Daoy (cell line): ENCODE data around the gene SNAPC3. TPM values are rescaled to one million over a fixed set of nuclear protein-coding genes. Genes with fewer than 3 reads are reported as not detected.
"Not testable (repeated sequence)": the region's sequence is repeated elsewhere in the genome, so short reads cannot be mapped to it uniquely, and the experiment has no call there.

ENCODE experiments used
- DNase-seq: peaks from one replicate; pipeline ENCODE4 v3.0.0-alpha.2; 2015; ENCODE audit warnings: low read depth
- total RNA-seq: library from RNA; depleted of rRNA; stranded (reverse); fragments of >200 nt; shearing (Covaris generic); gene quantifications from 2 replicates; pipeline ENCODE4 v1.2.3, GENCODE V29; 2014

SNAPC3 gene
- total RNA-seq, 1 experiment from 2014 or later, result 12.9 TPM

GRCh38 chr9:15423231-15423985, 732 bp downstream of the SNAPC3 start:
- no peak for DNase-seq

- DNase-seq, result no peak
Observed at GRCh38 chr9:15426019-15426418, 3.3 kb downstream of the SNAPC3 start.

- DNase-seq, result not testable (repeated sequence)
Observed at GRCh38 chr9:15427702-15428101, 5.0 kb downstream of the SNAPC3 start.

- no peak for DNase-seq
Observed at GRCh38 chr9:15430920-15431844, 8.5 kb downstream of the SNAPC3 start.

GRCh38 chr9:15433191-15433590, 10.5 kb downstream of the SNAPC3 start:
- DNase-seq, result no peak

GRCh38 chr9:15433661-15434060, 11.0 kb downstream of the SNAPC3 start:
- DNase-seq, result no peak

GRCh38 chr9:15438891-15439290, 16.2 kb downstream of the SNAPC3 start:
- DNase-seq, result no peak

GRCh38 chr9:15441841-15442240, 19.2 kb downstream of the SNAPC3 start:
- DNase-seq, result not testable (repeated sequence)

GRCh38 chr9:15442264-15442663, 19.6 kb downstream of the SNAPC3 start:
- DNase-seq, result not testable (repeated sequence)

GRCh38 chr9:15444141-15444540, 21.5 kb downstream of the SNAPC3 start:
- no peak for DNase-seq

- DNase-seq, result no peak
Observed at GRCh38 chr9:15453956-15454355, 31.3 kb downstream of the SNAPC3 start.

- DNase-seq, result no peak
Observed at GRCh38 chr9:15461056-15461455, 38.4 kb downstream of the SNAPC3 start.

GRCh38 chr9:15461601-15462000, 38.9 kb downstream of the SNAPC3 start:
- no peak for DNase-seq

GRCh38 chr9:15468145-15468544, 45.5 kb downstream of the SNAPC3 start:
- no peak for DNase-seq

GRCh38 chr9:15469406-15469805, 46.7 kb downstream of the SNAPC3 start:
- no peak for DNase-seq

GRCh38 chr9:15469862-15470261, 47.2 kb downstream of the SNAPC3 start:
- no peak for DNase-seq

- no peak for DNase-seq
Observed at GRCh38 chr9:15475923-15476536, 53.4 kb downstream of the SNAPC3 start.

GRCh38 chr9:15480028-15480427, 57.4 kb downstream of the SNAPC3 start:
- DNase-seq, result no peak

- no peak for DNase-seq
Observed at GRCh38 chr9:15482146-15482545, 59.5 kb downstream of the SNAPC3 start.

GRCh38 chr9:15484802-15485201, 62.1 kb downstream of the SNAPC3 start:
- DNase-seq, result no peak

GRCh38 chr9:15485836-15486666, 63.4 kb downstream of the SNAPC3 start:
- DNase-seq, result no peak
